ENCODE measurements around the gene ZCCHC9.
"Not testable (repeated sequence)": the region's sequence is repeated elsewhere in the genome, so short reads cannot be mapped to it uniquely, and the experiment has no call there.

Gene ZCCHC9

GRCh38 chr5:81288021-81288433, 13.4 kb upstream of the ZCCHC9 start:
- POLR2A ChIA-PET: no interaction called here
- WGBS (ENCODE audit: insufficient coverage): 100% methylated on average over 2 of the region's 4 CpGs
- H3K27ac ChIP-seq (ENCODE audit: insufficient read depth in 1 of 2, low read depth in 1 of 2, low read length in 2 of 2, poor library complexity in 1 of 2, severe bottlenecking in 2 of 2): no peak overlapping the region
- CTCF ChIA-PET: interaction anchor here (0.7 to 1.8 kb wide), 4 partner anchors 9 to 543 kb away, joined by 3 to 12 read pairs (median 3); no protein-coding TSS in a partner anchor
- peaks cover 0 to 6% (median 2%) of the 10 kb centered on the region in 4 experiments for H3K36me3 ChIP-seq (ENCODE audit: control insufficient read depth in 4 of 4, insufficient read depth in 4 of 4, low read length in 3 of 4)
- no peak overlapping the region for H3K4me3 ChIP-seq (ENCODE audit: control insufficient read depth in 1 of 7, extremely low read depth in 1 of 7, insufficient read depth in 4 of 7, low read depth in 2 of 7, low read length in 6 of 7)
- no peak for DNase-seq
- no peaks in the 10 kb centered on the region for H3K27me3 ChIP-seq (replicated peaks in 2 of 5; ENCODE audit: control insufficient read depth in 4 of 5, insufficient read depth in 5 of 5, low read length in 4 of 5)
- peaks cover 0 to 18% (median 9%) of the 10 kb centered on the region in 5 experiments for H3K9me3 ChIP-seq (ENCODE audit: control extremely low read depth in 1 of 5, control insufficient read depth in 4 of 5, insufficient read depth in 2 of 5, low read depth in 1 of 5, low read length in 4 of 5)
- H3K4me1 ChIP-seq (ENCODE audit: control extremely low read depth in 1 of 4, control insufficient read depth in 4 of 4, insufficient read depth in 4 of 4, low read length in 3 of 4): no peaks in the 10 kb centered on the region

- POLR2A ChIA-PET: no interaction called here
- no CpG with 5 or more reads among the region's 1 CpG for whole genome bisulfite sequencing (ENCODE audit: insufficient coverage)
- CTCF ChIA-PET: interaction anchor here (2.0 kb wide), 1 partner anchor 10 kb away, joined by 5 read pairs; no protein-coding TSS in a partner anchor
Measured at GRCh38 chr5:81290146-81290545, 11.2 kb upstream of the ZCCHC9 start.

GRCh38 chr5:81292130-81292529, 9.3 kb upstream of the ZCCHC9 start:
- ChIA-PET CTCF (interaction anchor here (2.0 kb wide), 1 partner anchor 8 kb away, joined by 5 read pairs; no protein-coding TSS in a partner anchor), POLR2A (no interaction called here)
- 100% methylated on average over 2 of the region's 2 CpGs for WGBS (ENCODE audit: insufficient coverage)
- Histone ChIP-seq H3K36me3 (ENCODE audit: control insufficient read depth in 4 of 4, insufficient read depth in 4 of 4, low read length in 3 of 4) (peaks cover 0 to 6% (median 3%) of the 10 kb centered on the region in 4 experiments), H3K4me1 (ENCODE audit: control extremely low read depth in 1 of 4, control insufficient read depth in 4 of 4, insufficient read depth in 4 of 4, low read length in 3 of 4) (no peaks in the 10 kb centered on the region), H3K27me3 (replicated peaks in 2 of 5; ENCODE audit: control insufficient read depth in 4 of 5, insufficient read depth in 5 of 5, low read length in 4 of 5) (no peaks in the 10 kb centered on the region), H3K4me3 (ENCODE audit: control insufficient read depth in 1 of 7, extremely low read depth in 1 of 7, insufficient read depth in 4 of 7, low read depth in 2 of 7, low read length in 6 of 7) (no peak overlapping the region), H3K9me3 (ENCODE audit: control extremely low read depth in 1 of 5, control insufficient read depth in 4 of 5, insufficient read depth in 2 of 5, low read depth in 1 of 5, low read length in 4 of 5) (peaks cover 5 to 27% (median 12%) of the 10 kb centered on the region in 5 experiments), H3K27ac (ENCODE audit: insufficient read depth in 1 of 2, low read depth in 1 of 2, low read length in 2 of 2, poor library complexity in 1 of 2, severe bottlenecking in 2 of 2) (no peak overlapping the region)
- no peak for DNase-seq

More at GRCh38 chr5:81290146-81290545, 11.2 kb upstream of the ZCCHC9 start:
- Histone ChIP-seq H3K4me3 (ENCODE audit: control insufficient read depth in 1 of 7, extremely low read depth in 1 of 7, insufficient read depth in 4 of 7, low read depth in 2 of 7, low read length in 6 of 7) (no peak overlapping the region), H3K27ac (ENCODE audit: insufficient read depth in 1 of 2, low read depth in 1 of 2, low read length in 2 of 2, poor library complexity in 1 of 2, severe bottlenecking in 2 of 2) (no peak overlapping the region), H3K9me3 (ENCODE audit: control extremely low read depth in 1 of 5, control insufficient read depth in 4 of 5, insufficient read depth in 2 of 5, low read depth in 1 of 5, low read length in 4 of 5) (peaks cover 5 to 27% (median 12%) of the 10 kb centered on the region in 5 experiments), H3K27me3 (replicated peaks in 2 of 5; ENCODE audit: control insufficient read depth in 4 of 5, insufficient read depth in 5 of 5, low read length in 4 of 5) (no peaks in the 10 kb centered on the region), H3K4me1 (ENCODE audit: control extremely low read depth in 1 of 4, control insufficient read depth in 4 of 4, insufficient read depth in 4 of 4, low read length in 3 of 4) (no peaks in the 10 kb centered on the region), H3K36me3 (ENCODE audit: control insufficient read depth in 4 of 4, insufficient read depth in 4 of 4, low read length in 3 of 4) (peaks cover 0 to 6% (median 3%) of the 10 kb centered on the region in 4 experiments)
- DNase-seq: no peak

- H3K36me3 ChIP-seq (ENCODE audit: control insufficient read depth in 4 of 4, insufficient read depth in 4 of 4, low read length in 3 of 4); H3K4me1 ChIP-seq (ENCODE audit: control extremely low read depth in 1 of 4, control insufficient read depth in 4 of 4, insufficient read depth in 4 of 4, low read length in 3 of 4); H3K4me3 ChIP-seq (ENCODE audit: control insufficient read depth in 1 of 7, extremely low read depth in 1 of 7, insufficient read depth in 4 of 7, low read depth in 2 of 7, low read length in 6 of 7); POLR2A ChIA-PET; DNase-seq; H3K27me3 ChIP-seq (replicated peaks in 2 of 5; ENCODE audit: control insufficient read depth in 4 of 5, insufficient read depth in 5 of 5, low read length in 4 of 5); CTCF ChIA-PET; H3K27ac ChIP-seq (ENCODE audit: insufficient read depth in 1 of 2, low read depth in 1 of 2, low read length in 2 of 2, poor library complexity in 1 of 2, severe bottlenecking in 2 of 2): not testable (repeated sequence)
- WGBS (ENCODE audit: insufficient coverage): 100% methylated on average over 4 of the region's 5 CpGs
- peaks cover 5 to 27% (median 12%) of the 10 kb centered on the region in 5 experiments for H3K9me3 ChIP-seq (ENCODE audit: control extremely low read depth in 1 of 5, control insufficient read depth in 4 of 5, insufficient read depth in 2 of 5, low read depth in 1 of 5, low read length in 4 of 5)
Measured at GRCh38 chr5:81294021-81294420, 7.4 kb upstream of the ZCCHC9 start.

GRCh38 chr5:81297531-81297930, 3.9 kb upstream of the ZCCHC9 start:
- H3K4me3 ChIP-seq (ENCODE audit: control insufficient read depth in 1 of 7, extremely low read depth in 1 of 7, insufficient read depth in 4 of 7, low read depth in 2 of 7, low read length in 6 of 7): no peak overlapping the region
- H3K27me3 ChIP-seq (replicated peaks in 2 of 5; ENCODE audit: control insufficient read depth in 4 of 5, insufficient read depth in 5 of 5, low read length in 4 of 5): no peaks in the 10 kb centered on the region
- ChIA-PET CTCF (interaction anchor here (1.1 kb wide), 1 partner anchor 10 kb away, joined by 3 read pairs; no protein-coding TSS in a partner anchor), POLR2A (no interaction called here)
- peaks cover under 1 to 11% (median 5%) of the 10 kb centered on the region in 5 experiments for H3K9me3 ChIP-seq (ENCODE audit: control extremely low read depth in 1 of 5, control insufficient read depth in 4 of 5, insufficient read depth in 2 of 5, low read depth in 1 of 5, low read length in 4 of 5)
- DNase-seq: no peak
- peaks cover 0 to 6% (median 3%) of the 10 kb centered on the region in 4 experiments for H3K36me3 ChIP-seq (ENCODE audit: control insufficient read depth in 4 of 4, insufficient read depth in 4 of 4, low read length in 3 of 4)
- 100% methylated on average over 1 of the region's 4 CpGs for WGBS (ENCODE audit: insufficient coverage)
- H3K27ac ChIP-seq (ENCODE audit: insufficient read depth in 1 of 2, low read depth in 1 of 2, low read length in 2 of 2, poor library complexity in 1 of 2, severe bottlenecking in 2 of 2): no peak overlapping the region
- H3K4me1 ChIP-seq (ENCODE audit: control extremely low read depth in 1 of 4, control insufficient read depth in 4 of 4, insufficient read depth in 4 of 4, low read length in 3 of 4): peaks cover 6 to 27% (median 22%) of the 10 kb centered on the region in 4 experiments

GRCh38 chr5:81300921-81301270, 491 bp upstream of the ZCCHC9 start:
- Histone ChIP-seq H3K4me3 (ENCODE audit: control insufficient read depth in 1 of 7, extremely low read depth in 1 of 7, insufficient read depth in 4 of 7, low read depth in 2 of 7, low read length in 6 of 7) (peak overlapping the region; percentile 87 to 100 (median 95)), H3K9me3 (ENCODE audit: control extremely low read depth in 1 of 5, control insufficient read depth in 4 of 5, insufficient read depth in 2 of 5, low read depth in 1 of 5, low read length in 4 of 5) (no peaks in the 10 kb centered on the region), H3K27ac (ENCODE audit: insufficient read depth in 1 of 2, low read depth in 1 of 2, low read length in 2 of 2, poor library complexity in 1 of 2, severe bottlenecking in 2 of 2) (peak overlapping the region; percentile 89 to 95), H3K4me1 (ENCODE audit: control extremely low read depth in 1 of 4, control insufficient read depth in 4 of 4, insufficient read depth in 4 of 4, low read length in 3 of 4) (peaks cover 6 to 29% (median 23%) of the 10 kb centered on the region in 4 experiments), H3K27me3 (replicated peaks in 2 of 5; ENCODE audit: control insufficient read depth in 4 of 5, insufficient read depth in 5 of 5, low read length in 4 of 5) (no peaks in the 10 kb centered on the region), H3K36me3 (ENCODE audit: control insufficient read depth in 4 of 4, insufficient read depth in 4 of 4, low read length in 3 of 4) (peaks cover 3 to 9% (median 5%) of the 10 kb centered on the region in 4 experiments)
- DNase-seq: peak in 2 of 3 donors; percentile 9 to 22
- CTCF ChIA-PET: interaction anchor here (1.2 kb wide), 1 partner anchor 12 kb away, joined by 3 read pairs; no protein-coding TSS in a partner anchor
- POLR2A ChIA-PET: no interaction called here
- 0% methylated on average over 1 of the region's 2 CpGs for WGBS (ENCODE audit: insufficient coverage)

GRCh38 chr5:81302596-81302995, 1.2 kb downstream of the ZCCHC9 start:
- DNase-seq: no peak
- Histone ChIP-seq H3K27ac (ENCODE audit: insufficient read depth in 1 of 2, low read depth in 1 of 2, low read length in 2 of 2, poor library complexity in 1 of 2, severe bottlenecking in 2 of 2) (peak overlapping the region in 1 of 2 experiments; percentile 95), H3K4me1 (ENCODE audit: control extremely low read depth in 1 of 4, control insufficient read depth in 4 of 4, insufficient read depth in 4 of 4, low read length in 3 of 4) (peaks cover 6 to 29% (median 23%) of the 10 kb centered on the region in 4 experiments), H3K4me3 (ENCODE audit: control insufficient read depth in 1 of 7, extremely low read depth in 1 of 7, insufficient read depth in 4 of 7, low read depth in 2 of 7, low read length in 6 of 7) (peak overlapping the region in 5 of 7 experiments; percentile 89 to 100 (median 99)), H3K27me3 (replicated peaks in 2 of 5; ENCODE audit: control insufficient read depth in 4 of 5, insufficient read depth in 5 of 5, low read length in 4 of 5) (no peaks in the 10 kb centered on the region), H3K36me3 (ENCODE audit: control insufficient read depth in 4 of 4, insufficient read depth in 4 of 4, low read length in 3 of 4) (peaks cover 3 to 9% (median 4%) of the 10 kb centered on the region in 4 experiments), H3K9me3 (ENCODE audit: control extremely low read depth in 1 of 5, control insufficient read depth in 4 of 5, insufficient read depth in 2 of 5, low read depth in 1 of 5, low read length in 4 of 5) (no peaks in the 10 kb centered on the region)
- ChIA-PET POLR2A (no interaction called here), CTCF (interaction anchor here (1.7 kb wide), 1 partner anchor 13 kb away, joined by 4 read pairs; no protein-coding TSS in a partner anchor)
- WGBS (ENCODE audit: insufficient coverage): 100% methylated on average over 3 of the region's 5 CpGs

Data from common myeloid progenitor, CD34-positive (primary cell).